HUES48 (cell line): ENCODE measurements around the gene DPP4.
A peak's percentile ranks its signal among the peaks of the same experiment; 100 is the strongest.

ENCODE experiments used
- H3K27ac ChIP-seq: one replicate; pipeline ENCODE4 v1.7.0; 2013; ENCODE audit warnings: low read depth, low read length, inconsistent platforms
- H3K27me3 ChIP-seq: 2 replicates; pipeline ENCODE4 v1.6.1; 2013; ENCODE audit warnings: mild to moderate bottlenecking, low read length; ENCODE audit not compliant: control insufficient read depth, insufficient read depth
- H3K36me3 ChIP-seq: 2 replicates; pipeline ENCODE4 v1.6.1; 2013; ENCODE audit warnings: low read length; ENCODE audit not compliant: control insufficient read depth, insufficient read depth
- H3K4me1 ChIP-seq: 2 replicates; pipeline ENCODE4 v1.6.1; 2013; ENCODE audit warnings: mild to moderate bottlenecking, low read length; ENCODE audit not compliant: control insufficient read depth, insufficient read depth
- H3K4me3 ChIP-seq: 2 replicates; pipeline ENCODE4 v1.5.1; 2013; ENCODE audit warnings: mild to moderate bottlenecking, low read depth, low read length
- H3K9ac ChIP-seq: 2 replicates; pipeline ENCODE4 v1.6.1; 2013; ENCODE audit warnings: mild to moderate bottlenecking, low read depth, low read length, moderate library complexity
- H3K9me3 ChIP-seq: 2 replicates; pipeline ENCODE4 v1.6.1; 2013; ENCODE audit warnings: low read length; ENCODE audit not compliant: control insufficient read depth, insufficient read depth

DPP4 gene

DNA sequence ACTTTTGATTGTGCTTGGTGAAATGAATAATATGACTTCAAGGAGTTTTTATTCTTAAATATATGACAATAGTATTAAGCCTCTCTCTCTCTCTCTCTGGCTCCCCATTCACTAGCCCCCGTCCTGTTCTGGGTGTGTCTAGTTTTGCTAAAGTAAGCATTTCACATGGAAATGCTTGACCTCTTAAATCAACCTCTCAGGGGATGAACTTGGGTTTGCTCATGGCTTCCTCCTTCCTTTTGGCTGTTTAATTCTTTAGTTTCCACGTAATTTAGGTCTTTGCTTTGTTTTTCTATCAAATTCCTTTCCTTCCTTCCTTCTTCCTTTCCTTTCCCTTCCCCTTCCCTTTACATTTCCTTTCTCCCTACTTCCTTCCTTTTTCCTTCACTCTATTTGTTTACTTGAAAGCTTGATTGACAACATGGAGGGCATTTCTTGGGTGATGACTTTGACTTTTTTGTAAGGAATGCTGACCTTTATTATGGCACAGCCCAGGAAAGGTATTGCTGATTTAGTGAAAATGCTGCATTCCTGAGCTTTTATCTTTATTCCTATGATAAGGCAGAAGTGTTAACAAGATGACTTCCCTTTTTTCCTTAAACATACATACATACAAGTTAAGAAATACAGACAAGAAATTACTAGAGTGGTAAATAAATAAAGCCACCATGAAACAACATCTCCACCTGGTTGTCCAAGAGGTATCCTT lies 3.6 kb downstream of the DPP4 start:
- peaks cover 22% of the 10 kb centered on the region for H3K4me1 ChIP-seq
- H3K27ac ChIP-seq: no peak overlapping the region
- no peaks in the 10 kb centered on the region for H3K9me3 ChIP-seq
- no peaks in the 10 kb centered on the region for H3K36me3 ChIP-seq
- H3K4me3 ChIP-seq: no peak overlapping the region
- peaks cover 31% of the 10 kb centered on the region for H3K27me3 ChIP-seq
- no peak overlapping the region for H3K9ac ChIP-seq

DNA sequence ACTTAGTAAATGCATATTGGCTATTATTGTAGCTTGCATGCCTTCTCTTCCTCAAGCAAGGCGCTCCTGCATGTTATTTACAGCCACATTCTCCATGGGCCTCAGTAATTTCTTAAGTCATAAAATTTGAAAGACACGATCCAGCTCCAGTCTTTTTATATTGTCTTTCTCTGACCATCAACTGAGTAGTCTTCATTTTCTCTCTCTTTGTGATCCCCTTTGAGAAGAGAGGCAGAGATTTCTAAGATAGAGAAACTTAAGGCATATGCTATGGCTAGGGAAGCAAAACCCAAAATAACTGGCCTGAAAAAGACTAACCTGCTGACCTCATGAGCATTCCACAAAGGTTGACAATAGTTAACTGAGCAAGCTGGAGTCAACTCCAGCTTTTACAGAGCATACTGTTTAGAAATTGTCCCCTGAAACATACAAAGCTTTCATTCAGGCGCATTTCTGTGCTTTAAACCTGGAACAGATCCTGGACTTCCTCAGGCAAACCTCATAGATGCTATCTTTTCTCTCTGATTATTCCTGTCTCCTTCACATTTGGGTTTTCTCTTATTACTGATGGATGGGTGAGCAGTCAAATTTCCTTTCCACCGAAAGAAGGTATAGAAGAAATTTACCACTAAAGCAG lies 4.6 kb downstream of the DPP4 start:
- no peak overlapping the region for H3K4me3 ChIP-seq
- H3K36me3 ChIP-seq: no peaks in the 10 kb centered on the region
- peaks cover 12% of the 10 kb centered on the region for H3K4me1 ChIP-seq
- H3K27ac ChIP-seq: no peak overlapping the region
- peaks cover 22% of the 10 kb centered on the region for H3K27me3 ChIP-seq
- H3K9me3 ChIP-seq: no peaks in the 10 kb centered on the region
- no peak overlapping the region for H3K9ac ChIP-seq

DNA sequence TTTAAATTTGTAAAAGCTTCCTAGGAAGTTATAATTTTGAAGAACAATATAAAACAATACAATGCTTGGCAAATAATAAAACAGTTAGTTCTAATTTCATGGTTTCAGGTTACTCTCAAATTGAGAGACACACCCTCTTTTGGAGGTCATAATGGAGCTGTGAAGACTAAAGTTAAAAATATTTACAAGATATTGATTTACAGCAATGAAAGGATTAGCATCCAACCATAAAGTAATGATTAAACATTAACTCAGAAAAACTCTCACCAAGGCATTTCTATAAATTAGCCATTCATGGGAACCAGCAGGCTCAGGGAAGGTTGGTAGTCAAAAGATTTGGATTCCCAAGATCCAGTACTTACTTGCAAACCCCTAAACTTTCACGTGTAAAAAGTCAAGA lies 6.4 kb downstream of the DPP4 start:
- Histone ChIP-seq H3K27ac (no peak overlapping the region), H3K9ac (no peak overlapping the region), H3K9me3 (no peaks in the 10 kb centered on the region), H3K27me3 (peaks cover 9% of the 10 kb centered on the region), H3K4me1 (peaks cover 7% of the 10 kb centered on the region), H3K36me3 (no peaks in the 10 kb centered on the region), H3K4me3 (no peak overlapping the region)

DNA sequence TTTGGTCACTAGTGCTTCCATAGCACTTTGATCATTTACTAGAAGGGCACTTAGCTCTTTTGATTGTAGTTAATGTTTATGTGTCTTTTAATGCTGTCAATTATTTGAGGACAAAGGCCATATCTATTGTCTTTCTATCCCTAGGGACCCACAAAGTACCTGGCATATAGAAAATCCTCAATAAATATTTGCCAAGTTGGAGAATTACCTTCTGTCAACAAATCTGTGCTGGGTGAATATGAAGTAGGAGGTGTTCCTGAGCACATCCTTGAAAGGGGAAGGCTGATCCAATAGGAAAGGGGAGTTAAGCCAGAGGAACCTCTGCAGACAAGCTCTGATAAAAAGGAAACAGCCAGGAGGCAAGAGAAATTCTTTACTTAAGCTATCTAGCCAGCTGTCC lies 8.2 kb downstream of the DPP4 start:
- Histone ChIP-seq H3K36me3 (no peaks in the 10 kb centered on the region), H3K9ac (no peak overlapping the region), H3K27me3 (no peaks in the 10 kb centered on the region), H3K27ac (no peak overlapping the region), H3K4me3 (no peak overlapping the region), H3K4me1 (peaks cover 7% of the 10 kb centered on the region), H3K9me3 (no peaks in the 10 kb centered on the region)

DNA sequence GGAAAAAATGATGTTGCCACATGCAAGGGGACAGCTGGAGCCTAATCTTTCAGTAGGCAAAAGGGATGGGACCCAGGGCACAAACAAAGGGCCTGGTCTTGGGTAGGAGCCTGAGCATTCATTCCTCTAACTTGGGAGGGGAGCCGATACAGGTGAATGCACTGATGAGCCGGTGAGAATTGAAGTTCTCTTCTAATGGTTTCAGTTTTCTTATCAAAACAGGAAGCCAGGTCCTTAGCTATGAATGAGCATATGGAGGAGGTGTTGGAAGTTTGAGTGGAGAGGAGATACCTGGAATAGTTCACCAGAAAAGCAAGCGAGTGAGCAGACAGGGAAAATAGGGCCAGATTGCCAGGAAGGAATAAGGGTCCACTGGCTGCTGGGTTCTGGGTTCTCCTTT lies 10.1 kb downstream of the DPP4 start:
- Histone ChIP-seq H3K4me1 (peaks cover 5% of the 10 kb centered on the region; the same call in 1 of the 2 replicates), H3K36me3 (no peaks in the 10 kb centered on the region), H3K9me3 (no peaks in the 10 kb centered on the region), H3K27ac (no peak overlapping the region), H3K4me3 (no peak overlapping the region), H3K27me3 (no peaks in the 10 kb centered on the region), H3K9ac (no peak overlapping the region)

DNA sequence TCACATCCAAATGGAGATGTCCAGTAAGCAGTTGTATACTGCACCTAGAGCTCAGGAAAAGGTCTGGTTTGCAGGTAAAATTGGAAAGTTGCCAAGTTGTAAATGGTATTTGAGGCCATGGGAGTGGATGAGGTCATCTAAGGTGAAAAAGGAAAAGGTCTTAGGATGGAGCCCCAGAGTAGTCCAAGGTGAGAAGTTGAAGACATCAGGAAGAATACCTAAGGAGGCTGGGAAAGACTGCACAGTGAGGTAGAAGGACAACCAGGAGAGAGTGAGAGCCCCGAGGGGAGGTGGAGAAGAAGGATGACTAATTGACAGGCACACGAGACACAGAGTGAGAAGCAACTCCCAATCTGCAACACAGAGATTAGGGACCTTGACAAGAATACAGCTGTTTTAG lies 10.7 kb downstream of the DPP4 start:
- H3K36me3 ChIP-seq: no peaks in the 10 kb centered on the region
- no peak overlapping the region for H3K27ac ChIP-seq
- peaks cover 11% of the 10 kb centered on the region; the same call in 1 of the 2 replicates for H3K4me1 ChIP-seq
- no peaks in the 10 kb centered on the region for H3K9me3 ChIP-seq
- no peak overlapping the region for H3K4me3 ChIP-seq
- H3K27me3 ChIP-seq: no peaks in the 10 kb centered on the region
- no peak overlapping the region for H3K9ac ChIP-seq

DNA sequence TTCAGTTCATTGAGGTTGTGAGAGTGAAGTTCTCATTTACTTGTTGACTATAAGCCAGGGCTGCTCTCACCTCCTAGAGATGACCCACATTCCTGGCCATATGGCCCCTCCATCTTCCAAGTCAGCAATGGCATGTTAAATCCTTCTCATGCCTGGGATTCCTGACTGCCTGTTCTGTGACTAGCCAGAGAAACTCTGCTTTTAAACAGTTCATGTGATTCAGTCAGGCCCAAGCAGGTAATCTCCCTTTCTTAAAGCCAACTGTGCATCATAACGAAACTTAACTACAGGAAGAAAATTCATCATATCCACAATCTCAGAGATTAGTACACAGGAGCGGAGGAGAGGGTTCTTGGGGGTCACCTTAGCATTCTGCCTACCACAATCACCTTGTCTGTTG lies 11.5 kb downstream of the DPP4 start:
- Histone ChIP-seq H3K4me3 (no peak overlapping the region), H3K36me3 (no peaks in the 10 kb centered on the region), H3K4me1 (peaks cover 11% of the 10 kb centered on the region; the same call in 1 of the 2 replicates), H3K27me3 (no peaks in the 10 kb centered on the region), H3K27ac (no peak overlapping the region), H3K9ac (no peak overlapping the region), H3K9me3 (no peaks in the 10 kb centered on the region)

DNA sequence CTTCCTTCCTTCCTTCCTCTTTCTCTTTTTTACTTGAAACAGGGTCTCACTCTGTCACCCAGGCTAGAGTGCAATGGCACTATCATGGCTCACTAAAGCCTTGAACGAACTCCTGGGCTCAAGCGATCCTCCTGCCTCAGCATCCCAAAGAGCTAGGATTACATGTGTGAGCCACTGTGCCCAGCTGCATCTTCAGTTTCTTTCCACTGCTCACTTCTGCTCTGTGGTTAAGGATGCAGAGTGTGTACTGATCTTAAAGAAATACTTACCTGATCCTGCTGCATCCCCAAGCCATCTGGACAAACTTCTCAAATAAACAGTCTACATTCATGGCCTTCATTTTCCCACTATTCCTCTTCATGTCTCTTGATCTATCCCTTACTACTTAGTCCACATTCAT lies 13.0 kb downstream of the DPP4 start:
- Histone ChIP-seq H3K9ac (no peak overlapping the region), H3K9me3 (no peaks in the 10 kb centered on the region), H3K27me3 (no peaks in the 10 kb centered on the region), H3K4me1 (peaks cover 11% of the 10 kb centered on the region; the same call in 1 of the 2 replicates), H3K4me3 (no peak overlapping the region), H3K36me3 (no peaks in the 10 kb centered on the region), H3K27ac (no peak overlapping the region)

DNA sequence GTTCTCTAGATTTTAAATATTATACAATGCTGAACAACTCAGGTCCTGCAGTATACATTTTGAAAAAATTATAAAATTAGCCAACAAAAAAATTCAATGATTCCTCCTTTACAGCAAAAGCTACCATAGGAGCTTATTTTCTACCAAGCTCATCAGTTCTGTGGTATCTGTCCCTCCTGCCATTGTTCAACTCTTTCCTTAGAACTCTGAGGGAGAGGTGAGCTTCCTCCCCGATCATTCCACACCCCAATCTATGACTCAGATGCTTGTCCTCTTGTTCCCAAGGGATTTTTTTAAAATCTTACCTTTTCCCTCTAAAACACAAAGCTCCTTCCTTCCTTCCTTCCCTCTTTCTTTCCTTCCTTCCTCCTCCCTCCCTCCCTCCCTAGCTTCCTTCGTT lies 13.5 kb downstream of the DPP4 start:
- no peak overlapping the region for H3K27ac ChIP-seq
- no peaks in the 10 kb centered on the region for H3K9me3 ChIP-seq
- H3K27me3 ChIP-seq: no peaks in the 10 kb centered on the region
- no peaks in the 10 kb centered on the region for H3K36me3 ChIP-seq
- peaks cover 11% of the 10 kb centered on the region; the same call in 1 of the 2 replicates for H3K4me1 ChIP-seq
- no peak overlapping the region for H3K9ac ChIP-seq
- H3K4me3 ChIP-seq: no peak overlapping the region

DNA sequence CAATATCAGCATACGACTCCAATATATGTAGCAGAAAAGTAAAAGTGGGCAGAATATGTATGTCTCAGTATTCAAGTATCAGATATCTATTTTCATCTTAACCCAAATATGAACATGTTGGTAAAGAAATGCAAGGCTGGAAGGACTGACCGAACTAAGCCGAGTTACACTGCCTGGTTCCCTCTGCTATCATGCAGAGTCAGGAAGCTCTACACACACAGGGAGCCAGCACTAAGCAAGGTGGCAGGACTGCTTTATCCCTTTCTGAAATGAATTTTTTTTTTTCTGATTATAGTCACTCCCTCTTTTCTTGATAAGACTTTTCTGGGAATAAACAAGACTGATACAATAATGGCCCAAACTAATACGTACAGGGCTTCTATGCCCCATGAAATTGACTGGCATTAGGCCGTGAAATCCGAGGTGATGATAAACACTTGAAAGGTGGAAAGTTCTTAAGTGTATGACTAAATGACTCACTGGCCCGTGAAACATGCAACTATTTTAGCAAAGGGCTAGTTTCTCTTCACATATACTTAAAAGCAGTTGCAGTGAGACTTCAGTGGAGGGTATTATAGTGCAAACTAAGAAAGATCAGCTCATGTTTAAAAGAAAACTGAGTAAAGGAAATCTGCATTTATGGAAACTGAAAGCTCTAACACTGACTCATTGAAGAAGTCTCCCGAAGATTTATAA lies 14.9 kb downstream of the DPP4 start:
- Histone ChIP-seq H3K4me1 (peaks cover 11% of the 10 kb centered on the region; the same call in 1 of the 2 replicates), H3K27me3 (no peaks in the 10 kb centered on the region), H3K4me3 (no peak overlapping the region), H3K9me3 (no peaks in the 10 kb centered on the region), H3K9ac (no peak overlapping the region), H3K27ac (peak overlapping the region; percentile 59), H3K36me3 (no peaks in the 10 kb centered on the region)

DNA sequence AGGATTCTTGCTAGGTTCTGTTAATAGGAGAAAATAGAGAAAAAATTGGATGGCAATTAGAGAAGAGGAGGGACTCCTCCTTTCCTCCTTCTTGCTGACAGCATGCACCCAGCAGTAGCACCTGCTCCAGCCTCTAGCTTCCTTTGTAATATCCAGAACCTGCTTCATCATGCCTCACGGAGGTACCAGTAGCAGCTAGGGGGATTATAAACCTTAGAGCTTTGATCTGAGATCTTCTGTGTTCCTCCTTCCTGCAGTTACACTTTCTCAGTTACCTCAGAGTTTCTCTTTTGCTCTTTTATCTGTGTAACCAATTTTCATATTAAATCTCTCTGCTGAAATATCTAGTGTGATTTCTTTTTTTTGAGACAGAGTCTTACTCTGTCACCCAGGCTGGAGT lies 16.6 kb downstream of the DPP4 start:
- Histone ChIP-seq H3K9me3 (no peaks in the 10 kb centered on the region), H3K4me3 (no peak overlapping the region), H3K9ac (no peak overlapping the region), H3K36me3 (no peaks in the 10 kb centered on the region), H3K4me1 (peaks cover 11% of the 10 kb centered on the region; the same call in 1 of the 2 replicates), H3K27me3 (no peaks in the 10 kb centered on the region), H3K27ac (no peak overlapping the region)
